ENCODE measurements around the gene LPXN.

DNA sequence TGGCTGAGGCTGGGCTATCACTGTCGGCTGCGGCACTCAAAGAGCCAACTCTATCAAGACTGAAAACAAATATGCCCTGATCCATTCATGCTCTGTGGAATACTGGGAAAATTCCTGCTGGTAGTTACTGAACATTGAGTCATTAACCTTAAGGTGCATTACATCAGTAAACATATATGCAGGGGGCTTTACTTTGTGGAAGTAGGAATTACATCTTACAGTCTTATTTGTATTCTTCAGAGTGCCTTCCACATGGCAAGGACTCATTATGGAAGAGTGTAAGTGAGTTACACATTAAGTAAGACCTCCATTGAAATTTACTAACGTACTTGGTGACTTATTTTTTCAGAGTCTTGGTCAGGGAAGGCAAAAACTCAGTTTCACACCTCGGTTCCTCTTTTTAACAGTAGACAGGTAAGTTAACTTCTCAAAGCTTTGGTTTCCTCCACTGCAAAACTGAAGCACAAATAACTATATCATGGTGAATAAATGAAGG, 72.2 kb downstream of the LPXN start:
- TF ChIP-seq, protein P1, sequence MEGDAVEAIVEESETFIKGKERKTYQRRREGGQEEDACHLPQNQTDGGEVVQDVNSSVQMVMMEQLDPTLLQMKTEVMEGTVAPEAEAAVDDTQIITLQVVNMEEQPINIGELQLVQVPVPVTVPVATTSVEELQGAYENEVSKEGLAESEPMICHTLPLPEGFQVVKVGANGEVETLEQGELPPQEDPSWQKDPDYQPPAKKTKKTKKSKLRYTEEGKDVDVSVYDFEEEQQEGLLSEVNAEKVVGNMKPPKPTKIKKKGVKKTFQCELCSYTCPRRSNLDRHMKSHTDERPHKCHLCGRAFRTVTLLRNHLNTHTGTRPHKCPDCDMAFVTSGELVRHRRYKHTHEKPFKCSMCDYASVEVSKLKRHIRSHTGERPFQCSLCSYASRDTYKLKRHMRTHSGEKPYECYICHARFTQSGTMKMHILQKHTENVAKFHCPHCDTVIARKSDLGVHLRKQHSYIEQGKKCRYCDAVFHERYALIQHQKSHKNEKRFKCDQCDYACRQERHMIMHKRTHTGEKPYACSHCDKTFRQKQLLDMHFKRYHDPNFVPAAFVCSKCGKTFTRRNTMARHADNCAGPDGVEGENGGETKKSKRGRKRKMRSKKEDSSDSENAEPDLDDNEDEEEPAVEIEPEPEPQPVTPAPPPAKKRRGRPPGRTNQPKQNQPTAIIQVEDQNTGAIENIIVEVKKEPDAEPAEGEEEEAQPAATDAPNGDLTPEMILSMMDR (IDR thresholded peaks at IDR 0.05 in 8 of 11, conservative IDR thresholded peaks at IDR 0.05 in 3 of 11), result no peak
- TF ChIP-seq POLR2AphosphoS5 (IDR thresholded peaks at IDR 0.05), result no peak

All from spleen (tissue), 7 donors.